ENCODE measurements around the gene XPR1. TPM values are rescaled to one million over a fixed set of nuclear protein-coding genes. Genes with fewer than 3 reads are reported as not detected.

XPR1 gene
- total RNA-seq, 6 experiments from 2014 or later: 25.0 to 44.7 (median 34.0) TPM

GRCh38 chr1:180932378-180932777, 300.6 kb downstream of the XPR1 start:
- Mint-ChIP-seq H3K27ac (no peak overlapping the region), H3K27me3 (ENCODE audit: insufficient read depth) (peaks cover 2% of the 10 kb centered on the region; the same call in 1 of the 2 replicates), H3K9me3 (no peaks in the 10 kb centered on the region), H3K4me3 (no peak overlapping the region), H3K4me1 (ENCODE audit: low read depth) (peaks cover 6% of the 10 kb centered on the region; the same call in 1 of the 2 replicates), H3K36me3 (ENCODE audit: low read depth) (no peaks in the 10 kb centered on the region)
- no peak for TF ChIP-seq CTCF (IDR thresholded peaks at IDR 0.05)
- no peak for DNase-seq

GRCh38 chr1:180933141-180933540, 301.3 kb downstream of the XPR1 start:
- Mint-ChIP-seq H3K4me1 (ENCODE audit: low read depth) (peaks cover 6% of the 10 kb centered on the region; the same call in 1 of the 2 replicates), H3K4me3 (no peak overlapping the region), H3K9me3 (no peaks in the 10 kb centered on the region), H3K36me3 (ENCODE audit: low read depth) (no peaks in the 10 kb centered on the region), H3K27ac (no peak overlapping the region), H3K27me3 (ENCODE audit: insufficient read depth) (peaks cover 2% of the 10 kb centered on the region; the same call in 1 of the 2 replicates)
- no peak for DNase-seq
- no peak for TF ChIP-seq CTCF (IDR thresholded peaks at IDR 0.05)

- no peaks in the 10 kb centered on the region for H3K36me3 Mint-ChIP-seq (ENCODE audit: low read depth)
- no peaks in the 10 kb centered on the region for H3K9me3 Mint-ChIP-seq
- no peak for TF ChIP-seq CTCF (IDR thresholded peaks at IDR 0.05)
- no peak for DNase-seq
- no peaks in the 10 kb centered on the region for H3K27me3 Mint-ChIP-seq (ENCODE audit: insufficient read depth)
- H3K4me1 Mint-ChIP-seq (ENCODE audit: low read depth): peaks cover 6% of the 10 kb centered on the region; the same call in 1 of the 2 replicates
- H3K4me3 Mint-ChIP-seq: no peak overlapping the region
- H3K27ac Mint-ChIP-seq: no peak overlapping the region
These were observed 302.7 kb downstream of the XPR1 start for GRCh38 chr1:180934563-180934962.

GRCh38 chr1:180935326-180936109, 303.7 kb downstream of the XPR1 start:
- Mint-ChIP-seq H3K4me3 (no peak overlapping the region), H3K27ac (no peak overlapping the region), H3K27me3 (ENCODE audit: insufficient read depth) (no peaks in the 10 kb centered on the region), H3K9me3 (no peaks in the 10 kb centered on the region), H3K4me1 (ENCODE audit: low read depth) (peaks cover 6% of the 10 kb centered on the region; the same call in 1 of the 2 replicates), H3K36me3 (ENCODE audit: low read depth) (no peaks in the 10 kb centered on the region)
- no peak for TF ChIP-seq CTCF (IDR thresholded peaks at IDR 0.05)
- DNase-seq: no peak

GRCh38 chr1:180936110-180937011, 304.5 kb downstream of the XPR1 start:
- Mint-ChIP-seq H3K4me1 (ENCODE audit: low read depth) (peaks cover 6% of the 10 kb centered on the region; the same call in 1 of the 2 replicates), H3K9me3 (no peaks in the 10 kb centered on the region), H3K27me3 (ENCODE audit: insufficient read depth) (no peaks in the 10 kb centered on the region; the same call in 1 of the 2 replicates), H3K27ac (no peak overlapping the region), H3K36me3 (ENCODE audit: low read depth) (no peaks in the 10 kb centered on the region), H3K4me3 (no peak overlapping the region)
- no peak for DNase-seq
- no peak for TF ChIP-seq CTCF (IDR thresholded peaks at IDR 0.05)

Data from HFFc6 (cell line).